Endometrium (tissue), 2 donors: ENCODE measurements around the gene GNG12.
A peak's percentile ranks its signal among the peaks of the same experiment; 100 is the strongest.
"Not testable (repeated sequence)": the region's sequence is repeated elsewhere in the genome, so short reads cannot be mapped to it uniquely, and the experiment has no call there.

Experiments used
- FAIRE-seq: peaks from 2 replicates; lab custom pipeline; 2012; peaks lifted over from hg19 to GRCh38; lab: Jason Lieb, UNC
- donor health status: control.
- donor health status: control.

GNG12 gene

DNA sequence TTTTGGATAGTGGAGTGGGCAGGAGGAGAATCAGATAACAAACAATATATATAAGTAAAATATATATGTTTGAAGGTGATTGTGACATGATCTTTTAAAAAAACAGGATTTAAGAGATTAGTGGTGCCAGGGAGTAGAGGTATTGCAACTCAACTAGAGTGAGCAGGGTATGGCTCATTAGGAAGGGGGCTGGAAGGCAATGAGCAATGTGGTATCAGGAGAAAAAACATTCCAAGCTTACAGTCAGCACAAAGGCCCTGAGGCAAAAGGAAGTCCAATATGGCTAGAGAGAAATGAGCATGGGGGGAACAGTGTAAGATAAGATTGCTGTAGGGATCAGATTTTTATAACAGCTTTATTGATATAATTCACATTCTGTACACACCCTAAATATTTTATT is 153.6 kb downstream of the GNG12 start:
- no peak for FAIRE-seq

DNA sequence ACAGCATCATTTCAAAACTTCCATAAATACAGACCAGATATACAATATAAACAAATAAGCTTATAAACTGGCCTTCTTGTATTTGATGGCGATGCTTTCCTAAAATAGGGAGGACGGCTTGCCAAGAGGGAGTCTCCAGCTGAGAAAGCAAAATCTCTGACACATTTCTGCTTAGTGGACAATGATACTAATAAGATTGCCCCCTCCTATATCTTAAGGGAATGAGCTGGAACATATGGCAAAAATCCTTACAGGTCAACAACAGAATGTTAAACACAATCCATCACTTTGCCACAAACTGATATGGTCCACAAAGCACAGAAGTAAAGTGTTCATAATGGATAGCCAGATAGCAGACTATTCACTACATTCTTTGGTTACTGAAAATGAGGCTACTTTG is 155.3 kb downstream of the GNG12 start:
- FAIRE-seq: no peak

DNA sequence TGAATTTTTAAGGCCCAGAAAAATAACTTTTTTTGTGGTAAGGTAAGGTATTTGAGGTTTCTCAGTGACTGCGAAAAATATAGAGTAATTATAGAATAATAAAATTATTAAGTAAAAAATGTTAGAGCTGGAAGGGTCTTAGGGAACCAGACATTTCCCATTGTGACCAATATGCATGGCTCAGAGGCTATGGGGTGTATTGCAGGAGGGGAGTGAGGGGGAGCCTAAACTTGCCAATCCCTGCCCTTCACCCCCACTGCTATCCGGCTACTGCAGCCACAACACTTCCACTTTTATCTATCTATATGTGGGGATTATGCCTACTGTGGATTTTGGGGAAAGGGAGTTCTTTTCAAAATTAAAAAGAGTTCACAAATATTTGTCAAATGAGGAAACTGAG is 155.9 kb downstream of the GNG12 start:
- FAIRE-seq: no peak

DNA sequence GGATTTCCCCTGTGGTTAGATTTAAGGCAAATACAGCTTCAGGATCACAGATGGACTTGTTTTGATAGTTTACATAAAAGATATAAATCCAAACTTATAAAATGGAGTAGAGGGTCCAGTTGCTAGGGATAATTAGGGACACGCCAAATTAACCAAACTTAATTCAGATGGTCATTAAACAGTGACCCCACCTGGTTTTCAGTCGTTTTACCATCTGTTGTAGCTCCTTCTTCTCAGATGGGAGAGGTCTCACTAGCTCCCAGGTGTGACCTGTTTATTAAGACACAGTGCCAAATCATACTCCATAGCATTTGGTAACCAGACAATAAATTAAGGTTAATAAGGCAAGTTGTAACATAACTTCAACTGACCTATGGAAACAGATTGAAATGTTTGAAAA is 156.3 kb downstream of the GNG12 start:
- FAIRE-seq: no peak

DNA sequence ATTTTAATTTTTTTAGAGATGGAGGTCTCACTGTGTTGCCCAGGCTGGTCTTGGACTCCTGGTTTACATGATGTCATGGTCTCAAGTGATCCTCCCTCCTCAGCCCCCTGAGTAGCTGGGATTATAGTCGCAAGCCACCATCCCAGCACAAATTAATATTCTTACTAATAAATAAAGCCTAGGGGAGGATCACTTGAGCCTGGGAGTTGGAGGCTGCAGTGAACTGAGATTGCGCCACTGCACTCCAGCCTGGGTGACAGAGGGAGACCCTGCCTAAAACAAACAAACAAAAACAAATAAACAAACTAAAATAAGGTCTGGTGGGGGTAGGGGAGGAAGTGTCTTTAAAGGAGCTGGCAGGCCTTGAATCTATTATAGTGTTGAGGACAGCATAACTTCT is 157.0 kb downstream of the GNG12 start:
- FAIRE-seq: no peak

DNA sequence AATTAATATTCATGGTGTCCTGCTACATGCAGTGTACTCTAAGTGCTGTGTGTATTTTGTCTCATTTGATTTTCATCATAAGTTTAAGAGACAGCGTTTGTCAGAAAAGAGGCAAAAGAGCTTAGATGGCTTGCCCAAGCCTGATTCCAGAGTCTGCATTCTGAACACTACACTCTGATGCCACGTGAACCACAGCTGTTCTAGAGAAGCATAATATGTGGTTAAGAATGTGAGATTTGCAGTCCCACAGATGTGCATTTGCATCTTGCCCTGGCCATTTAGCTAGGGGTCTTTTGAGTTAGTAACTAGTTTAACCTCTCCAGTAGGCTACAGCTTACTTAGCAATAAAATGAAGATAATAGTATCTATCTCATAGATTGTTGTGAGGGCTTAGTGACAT is 157.5 kb downstream of the GNG12 start:
- no peak for FAIRE-seq

DNA sequence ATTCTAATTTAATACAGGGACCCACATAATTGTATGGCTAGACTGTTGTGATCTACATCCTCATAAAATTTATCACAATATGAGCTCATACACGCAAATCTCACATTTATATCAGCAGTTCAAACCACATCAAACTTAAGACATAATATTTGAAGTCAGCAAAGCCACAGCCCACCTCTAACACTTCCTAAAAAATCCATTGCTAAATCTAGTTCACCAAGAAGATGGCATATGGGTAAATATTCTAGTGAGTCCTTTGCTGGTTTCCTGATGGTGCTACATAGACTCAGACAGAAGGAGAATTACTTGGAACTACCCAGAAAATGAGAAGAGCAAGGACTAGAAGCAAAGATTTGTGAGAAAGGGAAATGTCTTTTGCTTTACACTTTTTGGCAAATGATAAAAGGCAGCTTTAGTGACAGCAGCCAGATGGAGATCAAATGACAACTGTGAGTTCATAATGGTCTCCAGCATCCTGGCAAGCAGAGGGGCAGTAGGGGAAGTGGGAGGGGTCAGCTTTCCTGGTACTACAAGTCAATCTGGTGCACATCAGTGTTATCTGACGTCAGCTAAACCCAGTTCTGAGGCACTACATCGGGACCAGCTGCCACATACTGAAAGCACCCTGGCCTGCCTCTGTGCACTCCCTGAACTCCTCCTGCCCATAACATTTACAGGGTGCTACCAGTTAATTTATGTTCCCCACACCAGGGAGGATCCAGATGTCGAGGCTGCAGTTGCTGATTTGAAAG is 158.8 kb downstream of the GNG12 start:
- FAIRE-seq: peak; percentile 4

DNA sequence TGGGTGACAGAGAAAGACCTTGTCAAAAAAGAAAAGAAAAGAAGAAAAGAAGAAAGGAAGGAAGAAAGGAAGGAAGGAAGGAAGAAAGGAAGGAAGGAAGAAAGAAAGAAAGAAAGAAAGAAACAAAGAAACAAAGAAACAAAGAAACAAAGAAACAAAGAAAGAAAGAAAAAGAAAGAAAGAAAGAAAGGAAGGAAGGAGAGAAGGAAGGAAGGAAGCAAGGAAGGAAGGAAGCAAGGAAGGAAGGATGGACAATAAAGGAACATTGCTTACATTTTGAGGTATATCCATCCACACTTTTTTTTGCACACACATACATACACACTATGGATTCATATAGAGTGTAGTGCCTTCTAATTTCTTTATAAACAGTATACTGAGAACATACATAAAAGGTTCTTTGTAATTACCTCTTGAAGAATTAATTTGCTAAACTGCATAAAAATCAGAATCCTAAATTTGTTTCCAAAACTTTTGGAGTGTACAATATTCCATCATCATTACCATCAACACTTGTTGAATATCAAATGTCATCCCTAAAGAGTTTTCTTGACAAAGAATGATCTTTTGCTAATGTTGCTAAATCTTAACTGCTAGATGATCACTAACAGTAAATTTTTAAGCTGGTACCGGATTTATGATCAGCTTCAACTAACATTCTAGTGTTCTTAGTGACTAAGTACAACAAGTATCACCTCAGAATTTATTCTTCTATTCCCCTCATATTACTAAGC is 159.6 kb downstream of the GNG12 start:
- FAIRE-seq: no peak

DNA sequence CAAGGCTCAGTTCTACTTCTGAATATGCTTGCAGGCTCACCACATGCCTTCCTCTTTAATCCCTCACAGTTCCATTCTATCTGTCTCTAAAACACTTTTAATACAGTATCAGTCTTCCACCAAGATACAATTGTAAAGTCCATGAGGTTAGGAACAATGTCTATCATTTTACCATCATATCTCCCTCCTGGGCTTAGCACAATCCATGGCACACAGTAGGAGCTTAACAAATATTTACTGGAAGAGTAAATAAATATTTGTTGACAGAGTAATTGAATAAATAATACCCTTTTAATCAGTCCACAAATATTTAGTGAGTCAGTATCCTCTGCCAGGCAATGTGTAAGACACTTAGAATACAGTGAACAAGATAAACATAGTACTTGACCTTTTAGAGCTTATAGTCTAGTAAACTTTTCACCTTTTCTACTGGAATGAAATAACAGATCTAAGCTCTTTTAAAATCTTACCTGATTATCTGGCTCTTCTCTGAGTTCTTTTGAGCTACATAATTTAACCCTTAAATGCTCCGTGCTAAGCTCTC is 160.9 kb downstream of the GNG12 start:
- FAIRE-seq: no peak

DNA sequence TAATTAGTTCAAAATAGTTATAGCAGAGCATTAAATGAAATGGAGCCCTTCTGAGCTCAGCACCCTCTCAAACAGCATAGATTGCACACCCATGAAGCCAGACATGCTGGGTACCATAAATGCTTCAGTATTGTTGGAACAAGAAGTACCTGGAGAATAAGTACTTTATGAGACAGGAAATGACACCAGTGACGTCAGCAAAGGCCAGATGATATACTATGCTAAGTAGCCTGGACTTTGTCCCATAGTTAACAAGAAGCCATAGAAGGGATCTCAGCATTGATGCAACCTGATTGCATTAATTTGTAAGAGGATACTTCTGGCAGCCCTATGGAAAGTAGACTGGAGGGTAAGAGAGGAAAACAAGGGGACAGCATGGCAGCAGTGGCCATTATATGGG is 164.6 kb downstream of the GNG12 start:
- FAIRE-seq: no peak

DNA sequence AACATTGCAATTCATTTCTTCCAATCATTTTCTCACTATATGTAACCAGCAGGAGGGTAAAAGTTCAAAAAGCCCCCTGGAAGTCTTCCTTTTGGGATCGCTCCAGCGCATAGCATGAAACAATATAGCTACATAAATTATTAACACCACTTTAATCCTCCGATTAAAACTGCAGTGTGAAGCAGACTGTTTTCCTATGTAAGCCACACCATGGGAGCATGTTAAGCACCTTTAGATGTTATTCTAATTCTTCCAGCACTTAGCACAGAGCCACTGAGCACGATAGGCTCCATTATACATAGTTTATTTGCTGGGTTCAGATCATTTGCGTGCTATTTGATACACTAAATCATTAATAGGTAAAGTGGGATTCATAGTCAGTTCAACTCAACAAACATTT is 166.6 kb downstream of the GNG12 start:
- no peak for FAIRE-seq

DNA sequence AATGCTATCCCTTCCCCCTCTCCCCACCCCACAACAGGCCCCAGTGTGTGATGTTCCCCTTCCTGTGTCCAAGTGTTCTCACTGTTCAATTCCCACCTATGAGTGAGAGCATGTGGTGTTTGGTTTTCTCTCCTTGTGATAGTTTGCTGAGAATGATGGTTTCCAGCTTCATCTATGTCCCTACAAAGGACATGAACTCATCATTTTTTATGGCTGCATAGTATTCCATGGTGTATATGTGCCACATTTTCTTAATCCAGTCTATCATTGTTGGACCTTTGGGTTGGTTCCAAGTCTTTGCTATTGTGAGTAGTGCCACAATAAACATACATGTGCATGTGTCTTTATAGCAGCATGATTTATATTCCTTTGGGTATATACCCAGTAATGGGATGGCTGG is 168.0 kb downstream of the GNG12 start:
- FAIRE-seq: not testable (repeated sequence)

DNA sequence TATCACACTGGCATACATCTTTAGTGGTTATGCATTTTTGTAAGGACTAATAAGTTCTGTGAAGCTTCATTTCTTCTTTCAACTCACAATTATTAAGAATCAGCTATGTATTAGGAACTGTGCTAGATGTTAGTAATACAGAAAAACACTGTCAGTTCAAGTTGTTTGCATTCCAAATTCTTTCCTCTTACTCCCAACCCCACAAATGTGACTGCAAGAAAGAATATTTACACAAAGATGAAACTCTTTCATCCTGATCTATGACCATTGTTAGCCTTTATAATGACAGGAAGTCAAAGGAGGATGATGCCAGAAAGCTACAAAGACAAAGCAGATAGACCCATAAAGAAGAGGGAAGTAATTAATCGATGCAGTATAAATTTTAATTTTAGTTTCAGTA is 169.2 kb downstream of the GNG12 start:
- FAIRE-seq: no peak

DNA sequence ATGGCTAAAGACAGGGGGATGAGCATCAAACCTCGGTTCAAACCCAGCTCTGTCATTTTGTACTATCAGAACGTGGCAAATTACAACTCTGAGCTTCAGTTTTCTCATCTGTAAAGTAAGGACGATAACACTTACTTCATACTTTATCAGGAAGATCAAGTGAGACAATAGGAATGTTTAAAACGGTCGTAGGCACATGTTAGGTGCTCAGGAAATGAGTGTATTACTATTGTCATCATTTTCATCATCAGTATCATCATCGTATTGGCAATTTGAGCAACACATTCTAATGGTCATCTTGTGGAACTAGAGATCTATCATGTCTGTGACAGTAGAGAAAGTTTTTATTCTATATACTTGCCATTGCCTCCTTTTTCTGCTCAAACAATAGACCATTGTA is 170.4 kb downstream of the GNG12 start:
- FAIRE-seq: no peak

DNA sequence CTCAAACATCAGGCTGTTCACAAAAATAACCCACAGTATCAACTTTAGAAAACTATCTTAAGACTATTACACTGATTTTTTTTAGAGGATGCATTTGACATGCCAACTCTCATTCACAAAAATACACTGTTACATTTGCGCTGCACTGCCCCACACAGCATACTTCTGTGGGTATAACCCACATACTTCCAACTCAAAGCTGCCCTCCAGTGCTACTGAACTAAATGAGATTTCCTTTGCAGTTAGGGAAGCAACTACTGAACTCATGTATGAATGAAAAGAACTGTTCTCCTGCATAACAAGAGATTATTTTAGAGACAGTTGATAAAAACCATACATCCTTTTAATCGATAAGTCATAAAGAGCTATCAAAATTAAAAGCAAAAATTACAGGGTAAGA is 174.0 kb downstream of the GNG12 start:
- FAIRE-seq: no peak

DNA sequence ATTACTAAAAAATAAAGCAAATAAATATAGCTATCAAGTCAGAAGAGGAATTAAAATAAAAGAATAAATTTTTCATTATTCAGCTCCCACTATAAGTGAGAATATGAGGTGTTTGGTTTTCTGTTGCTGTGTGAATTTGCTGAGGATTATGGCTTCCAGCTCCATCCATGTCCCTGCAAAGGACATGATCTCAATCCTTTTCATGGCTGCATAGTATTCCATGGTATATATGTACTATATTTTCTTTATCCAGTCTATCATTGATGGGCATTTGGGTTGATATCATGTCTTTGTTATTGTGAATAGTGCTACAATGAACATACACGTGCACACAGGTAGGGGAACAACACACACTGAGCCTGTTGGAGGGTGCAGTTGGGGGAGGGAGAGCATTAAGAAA is 176.1 kb downstream of the GNG12 start:
- not testable (repeated sequence) for FAIRE-seq

DNA sequence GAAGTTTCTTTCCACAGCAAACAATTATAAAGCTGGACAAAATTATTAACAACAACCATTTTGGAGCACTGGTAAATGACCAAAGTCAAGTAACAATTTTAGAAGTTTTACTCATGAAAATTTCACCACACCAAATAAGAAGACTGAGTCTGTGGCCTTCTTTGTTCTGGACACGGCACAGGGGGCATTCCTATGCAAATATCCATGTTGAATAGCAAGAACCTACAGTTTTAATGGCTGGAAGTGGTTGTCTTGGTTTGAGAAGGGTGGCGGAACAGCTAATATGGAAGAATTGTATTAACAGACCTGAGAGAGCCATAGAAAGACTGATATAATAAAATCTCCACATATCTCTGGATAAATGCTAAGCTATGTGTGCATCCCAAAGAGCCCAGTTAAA is 177.7 kb downstream of the GNG12 start:
- FAIRE-seq: no peak

DNA sequence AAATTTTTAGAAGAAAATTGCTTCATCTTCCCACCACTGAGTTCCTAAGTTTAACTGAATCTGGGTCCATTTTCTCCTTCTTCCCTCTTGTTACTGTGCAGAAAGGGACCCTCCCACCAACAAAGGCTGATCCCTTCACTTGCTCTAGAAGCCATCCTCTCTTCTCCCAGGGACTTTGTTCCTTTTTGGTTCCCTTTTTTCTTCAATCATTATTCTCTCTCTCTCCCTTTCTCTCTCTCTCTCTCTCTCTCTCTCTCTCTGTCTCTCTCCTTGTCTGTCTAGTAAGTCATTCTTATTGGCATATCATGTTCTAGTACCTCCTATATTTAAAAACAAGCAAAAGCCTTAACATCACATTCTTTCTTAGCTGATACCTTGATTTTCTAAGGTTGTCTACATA is 180.0 kb downstream of the GNG12 start:
- no peak for FAIRE-seq

DNA sequence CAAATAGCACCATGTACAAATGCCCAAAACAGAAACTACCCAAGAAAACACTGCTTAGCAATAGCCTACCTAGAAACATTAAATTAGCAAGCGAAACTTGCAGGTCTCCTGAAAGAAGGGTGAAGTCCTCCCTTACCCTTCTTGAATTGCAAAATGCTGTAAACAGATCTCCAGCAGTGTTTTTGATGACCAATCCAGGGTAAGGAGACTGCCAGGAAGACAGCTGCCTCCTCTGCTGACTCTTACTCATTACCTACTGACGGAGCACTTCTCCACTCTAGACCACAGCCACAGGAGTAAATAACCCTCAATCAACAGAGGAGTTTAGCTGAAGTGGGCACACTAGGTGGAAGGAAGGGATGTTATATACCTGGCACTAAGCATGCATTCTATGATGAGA is 180.5 kb downstream of the GNG12 start:
- no peak for FAIRE-seq
